CD1c-positive myeloid dendritic cell (primary cell): ENCODE data around the gene VAMP5.
"Not testable (repeated sequence)": the region's sequence is repeated elsewhere in the genome, so short reads cannot be mapped to it uniquely, and the experiment has no call there.

ENCODE experiments used
- DNase-seq: peaks from one replicate; pipeline ENCODE4 v3.0.0-alpha.2; 2016; ENCODE audit errors: extremely low spot score

Gene VAMP5

GRCh38 chr2:85584354-85584856 is at the start of gene VAMP5:
VAMP5 (plus strand) TSS chr2:85584431; CDS start chr2:85584491, 60 bp downstream.
- peak; percentile 38 for DNase-seq

- DNase-seq, result peak; percentile 65
Observed at GRCh38 chr2:85534881-85535280, 49.4 kb upstream of the VAMP5 start.

GRCh38 chr2:85536479-85536878 is 47.8 kb upstream of the VAMP5 start:
- no peak for DNase-seq

- DNase-seq, result no peak
Observed at GRCh38 chr2:85537600-85538506, 46.4 kb upstream of the VAMP5 start.

- peak; percentile 96 for DNase-seq
Observed at GRCh38 chr2:85538507-85539360, 45.5 kb upstream of the VAMP5 start, which contains the start of gene MAT2A. MAT2A (plus strand) TSS chr2:85539168; CDS start chr2:85539288, 120 bp downstream.

GRCh38 chr2:85539361-85540132 is 44.7 kb upstream of the VAMP5 start:
- peak; percentile 82 for DNase-seq

GRCh38 chr2:85540133-85540648 is 44.0 kb upstream of the VAMP5 start:
- DNase-seq, result peak; percentile 58

- DNase-seq, result no peak
Observed at GRCh38 chr2:85541262-85541661, 43.0 kb upstream of the VAMP5 start.

GRCh38 chr2:85541753-85542457 is 42.3 kb upstream of the VAMP5 start:
- DNase-seq, result no peak

GRCh38 chr2:85542777-85543176 is 41.5 kb upstream of the VAMP5 start:
- no peak for DNase-seq

- not testable (repeated sequence) for DNase-seq
Observed at GRCh38 chr2:85544254-85544691, 40.0 kb upstream of the VAMP5 start.

GRCh38 chr2:85544915-85545779 is 39.1 kb upstream of the VAMP5 start:
- DNase-seq, result not testable (repeated sequence)

- DNase-seq, result no peak
Observed at GRCh38 chr2:85545780-85546240, 38.4 kb upstream of the VAMP5 start.

- no peak for DNase-seq
Observed at GRCh38 chr2:85547089-85547858, 37.0 kb upstream of the VAMP5 start.

GRCh38 chr2:85547859-85548607 is 36.2 kb upstream of the VAMP5 start:
- DNase-seq, result no peak

- no peak for DNase-seq
Observed at GRCh38 chr2:85548608-85548900, 35.7 kb upstream of the VAMP5 start.

GRCh38 chr2:85549095-85549494 is 35.1 kb upstream of the VAMP5 start:
- DNase-seq, result no peak

- no peak for DNase-seq
Observed at GRCh38 chr2:85549826-85550225, 34.4 kb upstream of the VAMP5 start.
